HL-60 (cell line): ENCODE results near the gene CDH23.

Experiments
- POLR2AphosphoS5 ChIP-seq: IDR thresholded peaks from 2 replicates; pipeline ENCODE4 v1.6.1; 2012; ENCODE audit warnings: low read depth
- REST ChIP-seq: IDR thresholded peaks from 2 replicates; pipeline ENCODE4 v1.6.1; 2012; ENCODE audit warnings: low read depth; ENCODE audit not compliant: insufficient replicate concordance
- SPI1 ChIP-seq: IDR thresholded peaks from 2 replicates; pipeline ENCODE4 v1.6.1; 2012; ENCODE audit warnings: low read depth, mild to moderate bottlenecking, borderline replicate concordance
- TF ChIP-seq, protein P1 (sequence below): IDR thresholded peaks from one replicate; pipeline ENCODE4 v1.5.1; 2011; ENCODE audit warnings: low read length, control low read depth, inconsistent platforms; ENCODE audit not compliant: insufficient read depth

DNA sequence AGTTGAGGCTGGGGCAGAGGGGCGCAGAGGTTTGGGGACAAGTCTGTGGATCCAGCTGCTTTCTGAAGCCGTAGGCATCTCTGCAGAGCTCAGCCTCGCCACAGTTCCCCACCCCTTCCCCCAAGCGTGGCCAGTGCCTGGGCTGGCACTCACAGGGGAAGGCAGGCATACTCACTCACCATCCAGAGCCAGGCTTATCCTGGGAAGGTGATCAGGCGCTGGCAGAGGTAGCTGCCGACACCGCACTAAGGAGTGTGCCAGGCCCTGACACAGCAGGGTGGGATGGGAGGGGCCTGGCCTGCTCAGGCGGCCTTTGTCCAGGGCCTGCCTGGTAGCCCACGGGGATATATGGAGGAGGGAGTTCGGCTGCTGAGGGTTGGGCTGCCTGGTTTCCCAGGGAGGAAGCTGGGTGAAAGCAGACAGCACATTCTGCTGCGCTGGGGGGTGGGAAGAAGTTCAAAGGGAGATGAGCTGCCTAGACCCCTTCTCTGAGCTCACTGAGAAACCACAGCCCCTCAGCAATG, 360.7 kb downstream of the CDH23 start:
- TF ChIP-seq, protein P1, sequence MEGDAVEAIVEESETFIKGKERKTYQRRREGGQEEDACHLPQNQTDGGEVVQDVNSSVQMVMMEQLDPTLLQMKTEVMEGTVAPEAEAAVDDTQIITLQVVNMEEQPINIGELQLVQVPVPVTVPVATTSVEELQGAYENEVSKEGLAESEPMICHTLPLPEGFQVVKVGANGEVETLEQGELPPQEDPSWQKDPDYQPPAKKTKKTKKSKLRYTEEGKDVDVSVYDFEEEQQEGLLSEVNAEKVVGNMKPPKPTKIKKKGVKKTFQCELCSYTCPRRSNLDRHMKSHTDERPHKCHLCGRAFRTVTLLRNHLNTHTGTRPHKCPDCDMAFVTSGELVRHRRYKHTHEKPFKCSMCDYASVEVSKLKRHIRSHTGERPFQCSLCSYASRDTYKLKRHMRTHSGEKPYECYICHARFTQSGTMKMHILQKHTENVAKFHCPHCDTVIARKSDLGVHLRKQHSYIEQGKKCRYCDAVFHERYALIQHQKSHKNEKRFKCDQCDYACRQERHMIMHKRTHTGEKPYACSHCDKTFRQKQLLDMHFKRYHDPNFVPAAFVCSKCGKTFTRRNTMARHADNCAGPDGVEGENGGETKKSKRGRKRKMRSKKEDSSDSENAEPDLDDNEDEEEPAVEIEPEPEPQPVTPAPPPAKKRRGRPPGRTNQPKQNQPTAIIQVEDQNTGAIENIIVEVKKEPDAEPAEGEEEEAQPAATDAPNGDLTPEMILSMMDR: no peak
- no peak for TF ChIP-seq POLR2AphosphoS5
- no peak for TF ChIP-seq SPI1
- TF ChIP-seq REST: no peak
